Measurements from ENCODE around the gene PRSS8.
"Not testable (repeated sequence)": the region's sequence is repeated elsewhere in the genome, so short reads cannot be mapped to it uniquely, and the experiment has no call there.

PRSS8 gene

GRCh38 chr16:31135535-31136286, at the start of gene PRSS8:
PRSS8 (minus strand) TSS chr16:31135727; CDS start chr16:31135498, 229 bp downstream.
- no peak for DNase-seq

DNA sequence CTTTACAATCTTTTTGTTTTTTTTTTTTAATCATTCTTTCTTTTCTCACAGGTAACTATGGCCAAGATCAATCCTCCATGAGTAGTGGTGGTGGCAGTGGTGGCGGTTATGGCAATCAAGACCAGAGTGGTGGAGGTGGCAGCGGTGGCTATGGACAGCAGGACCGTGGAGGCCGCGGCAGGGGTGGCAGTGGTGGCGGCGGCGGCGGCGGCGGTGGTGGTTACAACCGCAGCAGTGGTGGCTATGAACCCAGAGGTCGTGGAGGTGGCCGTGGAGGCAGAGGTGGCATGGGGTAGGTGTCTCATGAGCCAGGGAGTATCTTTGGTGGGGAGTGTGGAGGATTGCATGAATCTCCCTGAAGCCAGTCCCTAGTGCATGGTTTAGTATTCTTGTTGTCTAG, 49.4 kb upstream of the PRSS8 start:
- no peak for DNase-seq

DNA sequence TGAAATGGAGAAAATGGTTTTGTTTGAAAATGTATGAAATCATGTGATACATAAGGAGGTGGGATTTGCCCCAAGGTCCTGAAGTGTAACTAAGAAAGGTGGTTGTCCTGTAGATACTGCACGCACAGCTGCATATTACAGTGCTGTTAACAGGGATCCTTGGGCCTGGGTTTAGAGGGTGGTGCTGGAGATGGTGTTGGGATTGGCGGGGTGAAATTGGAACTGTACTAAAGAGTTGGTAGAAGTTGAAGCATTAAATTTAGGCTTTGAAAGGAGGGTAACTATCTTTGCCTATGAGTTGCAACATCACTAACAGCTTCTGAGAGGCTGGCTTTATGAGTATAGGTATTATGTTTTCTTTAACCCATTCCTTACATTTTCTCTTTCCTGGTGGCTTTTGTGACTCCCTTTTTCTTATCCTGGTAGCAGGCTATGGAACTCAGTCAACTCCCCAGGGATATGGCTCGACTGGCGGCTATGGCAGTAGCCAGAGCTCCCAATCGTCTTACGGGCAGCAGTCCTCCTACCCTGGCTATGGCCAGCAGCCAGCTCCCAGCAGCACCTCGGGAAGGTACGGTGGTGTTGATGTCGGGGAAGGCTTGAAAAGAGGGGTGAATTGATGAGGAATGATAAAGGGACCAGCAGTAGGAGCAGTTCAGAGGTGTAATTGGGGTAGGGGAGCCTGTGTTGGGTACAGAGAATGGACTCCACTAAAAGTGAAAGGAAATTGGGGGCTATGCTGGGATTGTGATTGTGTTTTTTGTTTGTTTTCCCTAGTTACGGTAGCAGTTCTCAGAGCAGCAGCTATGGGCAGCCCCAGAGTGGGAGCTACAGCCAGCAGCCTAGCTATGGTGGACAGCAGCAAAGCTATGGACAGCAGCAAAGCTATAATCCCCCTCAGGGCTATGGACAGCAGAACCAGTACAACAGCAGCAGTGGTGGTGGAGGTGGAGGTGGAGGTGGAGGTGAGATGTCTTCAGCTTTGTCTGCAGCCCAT, 48.2 kb upstream of the PRSS8 start:
- no peak for DNase-seq

DNA sequence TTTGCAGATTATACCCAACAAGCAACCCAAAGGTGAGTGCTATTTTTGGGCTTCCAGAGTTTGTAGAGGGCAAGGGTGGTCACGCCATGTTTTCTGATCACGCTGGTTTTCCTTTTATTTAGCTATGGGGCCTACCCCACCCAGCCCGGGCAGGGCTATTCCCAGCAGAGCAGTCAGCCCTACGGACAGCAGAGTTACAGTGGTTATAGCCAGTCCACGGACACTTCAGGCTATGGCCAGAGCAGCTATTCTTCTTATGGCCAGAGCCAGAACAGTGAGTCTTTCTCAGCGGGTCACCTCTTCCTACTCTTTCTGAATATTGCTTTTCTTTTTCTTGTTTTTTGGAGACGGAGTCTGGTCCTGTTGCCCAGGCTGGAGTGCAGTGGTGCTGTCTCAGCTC, 46.9 kb upstream of the PRSS8 start:
- DNase-seq, result no peak

GRCh38 chr16:31181102-31181830, 45.7 kb upstream of the PRSS8 start:
- peak; percentile 48 to 53 for DNase-seq

GRCh38 chr16:31179747-31180459, 44.4 kb upstream of the PRSS8 start, which contains the start of gene FUS:
FUS (plus strand) TSS chr16:31180139; CDS start chr16:31180215, 76 bp downstream.
- DNase-seq, result peak; percentile 90 to 92

DNA sequence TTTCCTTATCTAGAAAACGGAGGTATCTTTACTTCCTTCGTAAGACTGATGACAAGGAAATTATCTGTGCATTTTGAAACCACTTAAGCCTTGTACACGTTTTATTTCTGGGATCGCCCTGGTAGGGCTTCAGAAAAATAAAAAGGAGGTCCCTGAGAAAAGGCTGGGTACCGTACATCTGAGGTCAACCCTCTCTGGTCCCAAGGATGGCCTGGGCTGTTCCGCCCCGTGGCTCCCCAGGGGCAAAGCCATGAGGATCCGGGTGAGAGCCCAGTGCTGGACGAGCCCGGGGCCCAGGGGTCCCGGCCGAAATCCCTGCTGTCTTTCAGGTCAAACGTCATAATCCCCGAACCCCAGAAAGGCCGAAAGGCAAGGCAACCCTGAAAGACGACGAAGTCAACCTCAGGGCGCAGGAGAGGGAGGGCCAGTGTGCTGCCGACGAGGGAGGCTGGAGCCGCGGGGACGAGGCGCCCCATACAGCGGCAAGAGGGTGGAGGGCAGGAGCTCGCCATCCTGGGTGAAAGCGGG, 43.8 kb upstream of the PRSS8 start:
- DNase-seq, result no peak

DNA sequence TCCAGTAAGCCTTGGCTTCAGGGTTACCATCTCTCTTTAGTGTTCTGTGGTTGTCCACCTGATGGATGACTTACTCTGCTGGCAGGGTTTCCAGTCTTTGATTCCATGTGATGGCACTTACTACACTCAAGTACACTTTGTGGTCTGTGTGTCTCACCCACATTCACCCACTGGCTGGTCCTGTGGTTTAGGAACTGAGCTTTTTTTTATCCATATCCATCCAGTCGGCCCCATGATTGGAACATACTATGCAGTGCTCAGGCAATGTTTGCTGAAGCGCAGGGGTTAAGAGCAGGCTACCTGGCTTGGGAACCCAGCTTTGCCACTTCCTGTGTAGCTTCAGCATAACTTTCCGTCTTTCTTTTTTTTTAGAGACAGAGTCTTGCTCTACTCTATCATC, 41.6 kb upstream of the PRSS8 start:
- peak; percentile 46 to 51 for DNase-seq

DNA sequence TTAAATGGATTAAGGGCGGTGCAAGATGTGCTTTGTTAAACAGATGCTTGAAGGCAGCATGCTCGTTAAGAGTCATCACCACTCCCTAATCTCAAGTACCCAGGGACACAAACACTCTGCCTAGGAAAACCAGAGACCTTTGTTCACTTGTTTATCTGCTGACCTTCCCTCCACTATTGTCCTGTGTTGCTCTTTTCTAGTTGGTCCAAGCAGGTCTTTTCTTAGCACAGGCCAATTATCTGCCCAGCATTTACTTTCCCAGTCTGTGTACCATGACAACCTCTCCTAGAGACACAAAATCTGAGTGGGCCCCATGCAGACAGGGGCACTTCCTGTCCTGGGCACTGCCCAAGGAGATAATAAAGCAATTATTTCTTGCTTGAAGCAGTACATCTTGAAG, 34.5 kb upstream of the PRSS8 start:
- DNase-seq, result not testable (repeated sequence)

- DNase-seq, result no peak
Measured at GRCh38 chr16:31168848-31169247, 33.3 kb upstream of the PRSS8 start.

- DNase-seq, result no peak
Measured at GRCh38 chr16:31167315-31167714, 31.8 kb upstream of the PRSS8 start.

GRCh38 chr16:31157136-31157535, 21.6 kb upstream of the PRSS8 start:
- DNase-seq, result no peak

DNA sequence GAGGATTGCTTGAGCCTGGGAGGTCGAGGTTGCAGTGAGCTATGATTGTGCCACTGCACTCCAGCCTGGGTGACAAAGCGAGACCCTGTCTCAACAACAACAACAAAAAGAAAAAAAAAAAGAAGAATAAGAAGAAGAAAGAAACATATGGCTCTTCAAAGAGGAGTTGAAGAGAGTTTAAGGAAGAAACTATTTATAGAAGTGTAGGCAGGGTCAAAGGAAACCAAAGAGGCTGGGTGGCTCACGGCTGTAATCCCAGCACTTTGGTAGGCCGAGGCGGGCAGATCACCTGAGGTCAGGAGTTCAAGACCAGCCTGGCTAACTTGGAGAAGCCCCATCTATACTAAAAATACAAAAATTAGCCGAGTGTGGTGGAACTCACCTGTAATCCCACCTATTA, 15.4 kb upstream of the PRSS8 start:
- not testable (repeated sequence) for DNase-seq

GRCh38 chr16:31149894-31150890, 14.7 kb upstream of the PRSS8 start, which contains the start of gene PRSS36:
PRSS36 (minus strand) TSS chr16:31150066; CDS start chr16:31150035, 31 bp downstream.
- no peak for DNase-seq

GRCh38 chr16:31149332-31149731, 13.8 kb upstream of the PRSS8 start:
- no peak for DNase-seq

DNA sequence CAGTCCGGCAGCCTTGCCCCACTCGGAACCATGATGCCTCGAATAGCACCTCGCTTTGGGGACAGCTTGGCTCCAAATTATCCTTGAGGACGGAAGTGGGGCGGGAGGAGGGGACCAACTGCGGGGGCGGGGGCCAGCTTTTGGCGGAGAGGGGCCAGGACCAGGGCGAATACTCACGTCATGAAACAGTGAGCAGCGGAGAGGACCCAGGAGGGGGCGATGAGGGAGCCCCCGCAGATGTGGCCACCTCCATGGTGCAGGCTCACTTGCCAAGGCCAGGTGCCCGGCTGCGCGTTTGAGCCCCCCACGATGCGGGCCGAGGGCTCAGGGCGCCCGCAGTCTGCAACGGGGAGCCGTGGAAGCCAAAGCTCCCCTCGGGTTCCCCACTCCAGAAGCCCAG, 13.4 kb upstream of the PRSS8 start:
- DNase-seq, result no peak

DNA sequence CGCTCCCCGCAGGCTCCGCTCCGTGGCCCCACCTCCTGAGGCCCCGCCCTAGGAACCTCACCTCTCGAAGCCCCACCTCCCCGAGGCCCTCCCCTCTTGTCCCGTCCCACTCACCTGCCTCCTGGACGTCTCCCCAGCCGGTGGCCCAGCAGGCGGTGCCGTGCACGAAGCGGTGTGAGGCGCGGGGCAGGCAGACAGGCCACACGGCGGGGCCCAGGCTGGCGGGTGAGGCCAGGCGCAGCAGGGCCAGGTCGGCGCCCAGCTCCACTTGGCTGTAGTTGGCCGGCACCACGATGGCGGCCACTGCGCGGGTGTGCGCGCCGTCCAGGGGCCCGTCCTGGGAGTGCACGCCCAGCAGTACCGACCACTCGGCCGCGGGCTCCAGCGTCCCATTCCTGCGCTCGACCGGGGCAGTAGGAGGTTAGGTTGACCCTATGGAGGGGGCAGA, 12.8 kb upstream of the PRSS8 start:
- peak in 1 of 2 donors; percentile 11 for DNase-seq

DNA sequence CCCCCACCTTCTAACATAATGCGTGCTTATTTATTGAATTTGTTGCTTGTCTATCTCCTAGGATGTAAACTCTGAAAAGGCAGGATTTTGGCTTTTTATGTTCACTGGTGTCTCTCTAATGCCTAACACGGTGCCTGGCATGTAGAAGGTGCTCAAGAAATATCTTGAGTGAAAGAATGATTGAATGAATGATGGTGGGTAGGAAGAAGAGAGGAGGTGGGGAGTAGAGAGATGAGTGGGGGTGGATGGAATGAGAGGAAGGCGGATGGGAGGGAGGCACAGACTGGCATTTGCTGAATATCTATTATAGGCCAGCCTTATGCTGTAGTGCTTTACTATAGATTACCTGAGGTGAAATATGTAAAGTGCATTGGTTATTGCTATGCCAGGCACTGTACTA, 12.0 kb upstream of the PRSS8 start:
- no peak for DNase-seq

DNA sequence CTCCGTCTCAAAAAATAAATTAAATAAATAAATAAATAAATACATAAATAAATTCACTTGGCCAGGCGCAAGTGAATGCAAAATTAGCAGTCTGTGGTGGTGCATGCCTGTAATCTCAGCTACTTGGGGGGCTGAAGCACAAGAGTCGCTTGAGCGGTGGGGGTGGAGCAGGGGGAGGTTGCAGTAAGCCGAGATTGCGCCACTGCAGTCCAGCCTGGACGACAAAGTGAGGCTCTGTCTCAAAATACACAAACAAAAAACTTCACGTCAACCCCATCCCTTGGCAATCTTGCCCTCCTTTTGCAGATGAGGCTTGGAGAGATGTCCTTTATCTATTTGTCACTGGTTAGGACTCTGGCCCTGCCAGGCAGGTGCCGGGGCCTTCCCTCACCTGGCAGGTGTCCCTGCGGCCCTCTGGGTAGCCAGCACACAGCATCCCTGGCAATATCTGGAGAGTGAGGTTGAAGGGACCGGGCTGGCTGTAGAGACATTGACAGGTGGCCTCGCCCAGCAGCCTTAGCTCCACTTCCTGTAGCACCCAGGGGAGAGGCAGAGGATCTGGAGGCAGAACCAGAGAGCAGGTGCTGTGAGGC, 10.0 kb upstream of the PRSS8 start:
- DNase-seq, result no peak

DNA sequence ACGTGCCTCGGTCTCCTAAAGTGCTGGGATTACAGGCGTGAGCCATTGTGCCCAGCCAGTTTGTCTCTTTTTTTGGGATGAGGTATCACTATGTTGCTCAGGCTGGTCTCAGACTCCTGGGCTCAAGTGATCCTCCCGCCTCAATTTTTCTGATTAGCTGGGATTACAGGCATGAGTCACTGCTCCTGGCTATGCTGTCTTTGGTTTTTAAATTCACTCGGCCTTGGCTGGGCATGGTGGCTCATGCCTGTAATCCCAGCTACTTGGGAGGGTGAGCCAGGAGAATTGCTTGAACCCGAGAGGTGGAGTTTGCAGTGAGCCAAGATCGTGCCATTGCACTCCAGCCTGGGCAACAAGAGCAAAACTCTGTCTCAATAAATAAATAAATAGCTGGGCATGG, 8.9 kb upstream of the PRSS8 start:
- DNase-seq, result not testable (repeated sequence)

Measured in stimulated activated CD4-positive, alpha-beta T cell treated with anti-CD3 and anti-CD28 coated beads, Interleukin-2, amount 100 ng/mL, for 24 hours (primary cell).